HEK293 (cell line): ENCODE measurements around the gene PPP1R8.

ENCODE experiments used
- CTCF ChIA-PET: fragments of 350-600 bp; formaldehyde crosslinking; extraction: SDS; loops from one replicate; lab custom pipeline; 2021; ENCODE audit warnings: antibody characterized with exemption; lab: Yijun Ruan, JAX
- POLR2A ChIA-PET: fragments of 300-600 bp; formaldehyde crosslinking; extraction: SDS; loops from one replicate; lab custom pipeline; 2020; ENCODE audit warnings: antibody characterized with exemption, inconsistent platforms; lab: Yijun Ruan, JAX
- H3K27ac ChIP-seq: fragments of 200-500 bp; sonication (Bioruptor generic); 2 replicates; pipeline ENCODE4 v1.5.1; 2014; ENCODE audit warnings: low read depth, low read length, control low read depth, inconsistent platforms; ENCODE audit errors: extremely low read depth
- H3K36me3 ChIP-seq, 2 experiments: fragments of 200-500 bp in 1 of 2; sonication (Bioruptor generic) in 1 of 2; 1 replicate in 1 of 2; 2 replicates in 1 of 2; pipeline ENCODE4 v1.5.1; 2014 to 2017; ENCODE audit warnings: inconsistent platforms in 2 of 2, low read length in 2 of 2; ENCODE audit not compliant: control insufficient read depth in 2 of 2, insufficient read depth in 1 of 2
- H3K4me1 ChIP-seq: fragments of 200-500 bp; sonication (Bioruptor generic); 2 replicates; pipeline ENCODE4 v1.5.1; 2014; ENCODE audit warnings: mild to moderate bottlenecking, low read length, inconsistent platforms; ENCODE audit not compliant: control insufficient read depth, insufficient read depth
- H3K4me3 ChIP-seq: 2 replicates; pipeline ENCODE4 v1.5.1; 2011; ENCODE audit warnings: low read depth, mild to moderate bottlenecking, control low read depth, low read length, moderate library complexity
- H3K9me3 ChIP-seq: fragments of 200-500 bp; sonication (Bioruptor generic); 2 replicates; pipeline ENCODE4 v1.5.1; 2014; ENCODE audit warnings: low read depth, low read length, inconsistent platforms; ENCODE audit not compliant: control insufficient read depth, insufficient read depth
- GLI4 ChIP-seq: fragments of 450-650 bp; formaldehyde crosslinking; IDR thresholded peaks from 2 replicates; pipeline ENCODE4 v1.5.1; 2016; ENCODE audit warnings: missing biosample characterization, missing genetic modification characterization
- IKZF3 ChIP-seq: fragments of 450-650 bp; IDR thresholded peaks from 2 replicates; pipeline ENCODE4 v1.5.0; 2018; ENCODE audit warnings: missing biosample characterization, mild to moderate bottlenecking, missing genetic modification characterization, moderate library complexity
- OSR2 ChIP-seq: fragments of 450-650 bp; formaldehyde crosslinking; IDR thresholded peaks from 2 replicates; pipeline ENCODE4 v1.5.1; 2016; ENCODE audit warnings: missing biosample characterization, missing genetic modification characterization
- PRDM1 ChIP-seq: fragments of 450-650 bp; formaldehyde crosslinking; IDR thresholded peaks from 2 replicates; pipeline ENCODE4; 2016; ENCODE audit warnings: missing biosample characterization, missing genetic modification characterization
- TCF7L2 ChIP-seq: IDR thresholded peaks from 2 replicates; pipeline ENCODE4 v1.6.1; 2011; ENCODE audit warnings: low read depth, mild to moderate bottlenecking, inconsistent platforms, low read length, moderate library complexity, borderline replicate concordance
- ZIC2 ChIP-seq: fragments of 450-650 bp; formaldehyde crosslinking; IDR thresholded peaks from 2 replicates; pipeline ENCODE4 v1.5.1; 2016; ENCODE audit warnings: missing biosample characterization, missing genetic modification characterization
- ZNF10 ChIP-seq: fragments of 450-650 bp; formaldehyde crosslinking; IDR thresholded peaks from 2 replicates; pipeline ENCODE4 v1.5.1; 2017; ENCODE audit warnings: missing biosample characterization, missing genetic modification characterization
- ZNF133 ChIP-seq: fragments of 450-650 bp; formaldehyde crosslinking; IDR thresholded peaks from 2 replicates; pipeline ENCODE4 v1.5.1; 2016; ENCODE audit warnings: missing biosample characterization, missing genetic modification characterization
- ZNF169 ChIP-seq: fragments of 450-650 bp; formaldehyde crosslinking; IDR thresholded peaks from 2 replicates; pipeline ENCODE4 v1.5.1; 2016; ENCODE audit warnings: missing biosample characterization, missing genetic modification characterization
- ZNF184 ChIP-seq: fragments of 450-650 bp; IDR thresholded peaks from 2 replicates; pipeline ENCODE4 v1.5.1; 2018; ENCODE audit warnings: missing biosample characterization, mild to moderate bottlenecking, missing genetic modification characterization
- ZNF23 ChIP-seq: fragments of 450-650 bp; formaldehyde crosslinking; IDR thresholded peaks from 2 replicates; pipeline ENCODE4 v1.5.1; 2016; ENCODE audit warnings: missing biosample characterization, missing genetic modification characterization, borderline replicate concordance
- ZNF311 ChIP-seq: fragments of 450-650 bp; formaldehyde crosslinking; IDR thresholded peaks from 2 replicates; pipeline ENCODE4 v1.5.1; 2017; ENCODE audit warnings: missing biosample characterization, missing genetic modification characterization, borderline replicate concordance
- ZNF394 ChIP-seq: fragments of 450-650 bp; formaldehyde crosslinking; IDR thresholded peaks from 2 replicates; pipeline ENCODE4 v1.5.1; 2016; ENCODE audit warnings: missing biosample characterization, missing genetic modification characterization, mild to moderate bottlenecking, moderate library complexity, borderline replicate concordance
- ZNF510 ChIP-seq: fragments of 450-650 bp; formaldehyde crosslinking; IDR thresholded peaks from 2 replicates; pipeline ENCODE4 v1.5.1; 2018; ENCODE audit warnings: mild to moderate bottlenecking, missing genetic modification characterization, missing biosample characterization; ENCODE audit not compliant: insufficient replicate concordance
- ZNF701 ChIP-seq: fragments of 450-650 bp; formaldehyde crosslinking; IDR thresholded peaks from 2 replicates; pipeline ENCODE4 v1.5.1; 2016; ENCODE audit warnings: missing biosample characterization, missing genetic modification characterization
- ZSCAN30 ChIP-seq: fragments of 450-650 bp; IDR thresholded peaks from 2 replicates; pipeline ENCODE4 v1.5.1; 2018; ENCODE audit warnings: missing biosample characterization, mild to moderate bottlenecking, missing genetic modification characterization, moderate library complexity
- TF ChIP-seq, protein P1 (sequence below): fragments of 450-650 bp; formaldehyde crosslinking; IDR thresholded peaks from 2 replicates; pipeline ENCODE4 v1.5.1; 2016; ENCODE audit warnings: missing biosample characterization, missing genetic modification characterization
- TF ChIP-seq, protein P2 (sequence below): fragments of 450-650 bp; formaldehyde crosslinking; IDR thresholded peaks from 2 replicates; pipeline ENCODE4 v1.5.1; 2016; ENCODE audit warnings: missing biosample characterization, missing genetic modification characterization
- TF ChIP-seq, protein P3 (sequence below): fragments of 450-650 bp; formaldehyde crosslinking; IDR thresholded peaks from 2 replicates; pipeline ENCODE4 v1.5.1; 2016; ENCODE audit warnings: missing biosample characterization, missing genetic modification characterization

The PPP1R8 gene

DNA sequence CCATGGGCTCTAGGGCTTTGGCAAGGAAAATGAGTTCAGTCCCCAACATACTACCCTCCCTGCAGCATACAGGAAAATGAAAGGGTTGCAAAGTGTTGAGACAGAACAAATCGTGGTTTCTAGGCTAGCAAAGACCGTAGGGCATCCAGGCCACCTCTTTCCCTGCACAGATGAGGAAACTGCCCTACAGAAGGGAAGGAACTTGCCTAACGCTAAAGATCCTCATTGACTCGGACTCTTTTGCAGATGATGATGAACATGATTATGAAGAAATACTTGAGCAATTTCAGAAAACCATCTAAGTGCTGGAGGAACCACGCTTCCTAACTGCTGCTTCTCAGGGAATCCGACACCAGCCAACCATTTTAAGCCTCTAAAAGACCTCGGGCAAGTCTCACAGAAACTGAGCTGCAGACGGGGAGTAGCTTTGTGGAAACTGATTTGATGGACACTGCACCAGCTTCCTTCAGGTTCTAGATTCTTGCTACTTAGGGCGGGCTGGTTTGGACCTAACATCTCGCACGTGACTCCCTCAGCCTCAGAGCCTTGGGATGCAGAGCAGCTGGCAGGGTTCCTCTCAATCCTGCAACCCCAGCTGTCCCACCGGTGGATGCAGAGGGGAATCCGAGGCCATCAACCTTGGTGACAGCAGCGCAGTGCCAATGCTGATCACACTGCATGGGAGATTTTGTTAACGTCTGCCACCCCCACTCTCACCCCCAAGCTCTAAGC lies 55.2 kb downstream of the PPP1R8 start:
- H3K27ac ChIP-seq: no peak overlapping the region
- peak; percentile 69; the same call in 1 of the 2 replicates for TF ChIP-seq ZNF394 (tag by site-specific recombination)
- no peak for TF ChIP-seq ZNF184
- no peaks in the 10 kb centered on the region for H3K9me3 ChIP-seq
- no peaks in the 10 kb centered on the region for H3K4me1 ChIP-seq
- H3K36me3 ChIP-seq: peaks cover 0 to 76% of the 10 kb centered on the region in 2 experiments; a peak in 2 of 3 replicates
- H3K4me3 ChIP-seq: no peak overlapping the region
- ChIA-PET CTCF (no interaction called here), POLR2A (no interaction called here)

DNA sequence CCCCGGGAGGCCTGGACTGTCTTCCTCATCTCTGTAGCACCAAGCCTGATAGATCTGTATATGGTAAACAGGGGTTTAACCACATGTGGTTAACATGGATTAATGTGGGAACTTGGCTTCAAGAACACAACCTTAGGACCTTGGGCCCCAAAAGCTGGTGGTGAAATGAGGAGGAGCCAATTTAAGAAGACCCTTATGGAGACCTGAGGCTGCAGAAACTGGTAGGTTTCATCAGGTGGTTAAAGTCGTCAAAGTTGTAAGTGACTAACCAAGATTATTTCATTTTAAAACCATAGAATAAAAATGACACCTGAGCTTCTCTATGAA lies 55.7 kb downstream of the PPP1R8 start:
- H3K4me3 ChIP-seq: no peak overlapping the region
- ChIA-PET CTCF (no interaction called here), POLR2A (no interaction called here)
- TF ChIP-seq ZNF10 (tag by site-specific recombination) (no peak), ZSCAN30 (tag by site-specific recombination) (no peak), ZNF701 (tag by site-specific recombination) (no peak), ZNF23 (no peak), ZNF311 (tag by site-specific recombination) (no peak), OSR2 (no peak), ZNF510 (tag by site-specific recombination) (no peak)
- TF ChIP-seq, protein P1, sequence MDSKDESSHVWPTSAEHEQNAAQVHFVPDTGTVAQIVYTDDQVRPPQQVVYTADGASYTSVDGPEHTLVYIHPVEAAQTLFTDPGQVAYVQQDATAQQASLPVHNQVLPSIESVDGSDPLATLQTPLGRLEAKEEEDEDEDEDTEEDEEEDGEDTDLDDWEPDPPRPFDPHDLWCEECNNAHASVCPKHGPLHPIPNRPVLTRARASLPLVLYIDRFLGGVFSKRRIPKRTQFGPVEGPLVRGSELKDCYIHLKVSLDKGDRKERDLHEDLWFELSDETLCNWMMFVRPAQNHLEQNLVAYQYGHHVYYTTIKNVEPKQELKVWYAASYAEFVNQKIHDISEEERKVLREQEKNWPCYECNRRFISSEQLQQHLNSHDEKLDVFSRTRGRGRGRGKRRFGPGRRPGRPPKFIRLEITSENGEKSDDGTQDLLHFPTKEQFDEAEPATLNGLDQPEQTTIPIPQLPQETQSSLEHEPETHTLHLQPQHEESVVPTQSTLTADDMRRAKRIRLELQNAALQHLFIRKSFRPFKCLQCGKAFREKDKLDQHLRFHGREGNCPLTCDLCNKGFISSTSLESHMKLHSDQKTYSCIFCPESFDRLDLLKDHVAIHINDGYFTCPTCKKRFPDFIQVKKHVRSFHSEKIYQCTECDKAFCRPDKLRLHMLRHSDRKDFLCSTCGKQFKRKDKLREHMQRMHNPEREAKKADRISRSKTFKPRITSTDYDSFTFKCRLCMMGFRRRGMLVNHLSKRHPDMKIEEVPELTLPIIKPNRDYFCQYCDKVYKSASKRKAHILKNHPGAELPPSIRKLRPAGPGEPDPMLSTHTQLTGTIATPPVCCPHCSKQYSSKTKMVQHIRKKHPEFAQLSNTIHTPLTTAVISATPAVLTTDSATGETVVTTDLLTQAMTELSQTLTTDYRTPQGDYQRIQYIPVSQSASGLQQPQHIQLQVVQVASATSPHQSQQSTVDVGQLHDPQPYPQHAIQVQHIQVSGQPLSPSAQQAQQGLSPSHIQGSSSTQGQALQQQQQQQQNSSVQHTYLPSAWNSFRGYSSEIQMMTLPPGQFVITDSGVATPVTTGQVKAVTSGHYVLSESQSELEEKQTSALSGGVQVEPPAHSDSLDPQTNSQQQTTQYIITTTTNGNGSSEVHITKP (tag by site-specific recombination): no peak
- TF ChIP-seq, protein P2, sequence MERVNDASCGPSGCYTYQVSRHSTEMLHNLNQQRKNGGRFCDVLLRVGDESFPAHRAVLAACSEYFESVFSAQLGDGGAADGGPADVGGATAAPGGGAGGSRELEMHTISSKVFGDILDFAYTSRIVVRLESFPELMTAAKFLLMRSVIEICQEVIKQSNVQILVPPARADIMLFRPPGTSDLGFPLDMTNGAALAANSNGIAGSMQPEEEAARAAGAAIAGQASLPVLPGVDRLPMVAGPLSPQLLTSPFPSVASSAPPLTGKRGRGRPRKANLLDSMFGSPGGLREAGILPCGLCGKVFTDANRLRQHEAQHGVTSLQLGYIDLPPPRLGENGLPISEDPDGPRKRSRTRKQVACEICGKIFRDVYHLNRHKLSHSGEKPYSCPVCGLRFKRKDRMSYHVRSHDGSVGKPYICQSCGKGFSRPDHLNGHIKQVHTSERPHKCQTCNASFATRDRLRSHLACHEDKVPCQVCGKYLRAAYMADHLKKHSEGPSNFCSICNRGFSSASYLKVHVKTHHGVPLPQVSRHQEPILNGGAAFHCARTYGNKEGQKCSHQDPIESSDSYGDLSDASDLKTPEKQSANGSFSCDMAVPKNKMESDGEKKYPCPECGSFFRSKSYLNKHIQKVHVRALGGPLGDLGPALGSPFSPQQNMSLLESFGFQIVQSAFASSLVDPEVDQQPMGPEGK (tag by site-specific recombination): no peak
- no peaks in the 10 kb centered on the region for H3K4me1 ChIP-seq
- H3K36me3 ChIP-seq: peaks cover 0 to 81% of the 10 kb centered on the region in 2 experiments; a peak in 2 of 3 replicates
- no peaks in the 10 kb centered on the region for H3K9me3 ChIP-seq
- H3K27ac ChIP-seq: no peak overlapping the region

DNA sequence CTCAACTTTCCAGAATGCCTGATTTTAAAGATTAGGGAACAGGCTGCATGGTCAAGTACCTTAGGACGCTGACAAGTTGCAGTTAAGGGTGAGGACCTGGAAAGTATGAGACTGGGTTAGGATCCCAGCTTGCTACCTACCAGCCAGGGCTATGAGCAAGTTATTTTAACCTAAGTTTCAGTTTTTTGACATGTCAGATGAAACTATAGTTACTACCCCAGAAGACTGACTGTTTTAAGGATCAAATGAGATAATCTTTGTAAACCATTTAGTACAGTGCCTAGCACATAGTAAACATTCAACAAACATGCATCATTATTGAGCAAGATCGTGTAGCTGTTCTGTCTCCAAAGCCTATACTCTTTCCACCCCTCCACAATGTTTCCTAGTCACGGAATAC lies 56.2 kb downstream of the PPP1R8 start:
- no peaks in the 10 kb centered on the region for H3K4me1 ChIP-seq
- CTCF ChIA-PET: no interaction called here
- H3K27ac ChIP-seq: no peak overlapping the region
- POLR2A ChIA-PET: no interaction called here
- peaks cover 0 to 86% of the 10 kb centered on the region in 2 experiments; a peak in 2 of 3 replicates for H3K36me3 ChIP-seq
- H3K9me3 ChIP-seq: no peaks in the 10 kb centered on the region
- H3K4me3 ChIP-seq: no peak overlapping the region
- TF ChIP-seq GLI4 (tag by site-specific recombination) (no peak), IKZF3 (tag by site-specific recombination) (no peak), ZNF133 (tag by site-specific recombination) (no peak), TCF7L2 (no peak), ZNF169 (tag by site-specific recombination) (no peak), ZIC2 (tag by site-specific recombination) (no peak), PRDM1 (tag by site-specific recombination) (no peak)
- TF ChIP-seq, protein P2 (tag by site-specific recombination): no peak
- TF ChIP-seq, protein P3, sequence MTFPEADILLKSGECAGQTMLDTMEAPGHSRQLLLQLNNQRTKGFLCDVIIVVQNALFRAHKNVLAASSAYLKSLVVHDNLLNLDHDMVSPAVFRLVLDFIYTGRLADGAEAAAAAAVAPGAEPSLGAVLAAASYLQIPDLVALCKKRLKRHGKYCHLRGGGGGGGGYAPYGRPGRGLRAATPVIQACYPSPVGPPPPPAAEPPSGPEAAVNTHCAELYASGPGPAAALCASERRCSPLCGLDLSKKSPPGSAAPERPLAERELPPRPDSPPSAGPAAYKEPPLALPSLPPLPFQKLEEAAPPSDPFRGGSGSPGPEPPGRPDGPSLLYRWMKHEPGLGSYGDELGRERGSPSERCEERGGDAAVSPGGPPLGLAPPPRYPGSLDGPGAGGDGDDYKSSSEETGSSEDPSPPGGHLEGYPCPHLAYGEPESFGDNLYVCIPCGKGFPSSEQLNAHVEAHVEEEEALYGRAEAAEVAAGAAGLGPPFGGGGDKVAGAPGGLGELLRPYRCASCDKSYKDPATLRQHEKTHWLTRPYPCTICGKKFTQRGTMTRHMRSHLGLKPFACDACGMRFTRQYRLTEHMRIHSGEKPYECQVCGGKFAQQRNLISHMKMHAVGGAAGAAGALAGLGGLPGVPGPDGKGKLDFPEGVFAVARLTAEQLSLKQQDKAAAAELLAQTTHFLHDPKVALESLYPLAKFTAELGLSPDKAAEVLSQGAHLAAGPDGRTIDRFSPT (tag by site-specific recombination): no peak
